ENCODE data around the gene RCAN1.

RCAN1 gene

GRCh38 chr21:34621434-34622350, 6.8 kb upstream of the RCAN1 start:
- H3K9ac ChIP-seq (ENCODE audit: low read depth, low read length) = no peak overlapping the region
- no peak overlapping the region for H3K27ac ChIP-seq (ENCODE audit: low read depth, low read length)
- no peaks in the 10 kb centered on the region for H3K36me3 ChIP-seq (ENCODE audit: control insufficient read depth, insufficient read depth, low read length)
- no peak overlapping the region for H3K4me3 ChIP-seq (ENCODE audit: low read depth, low read length)
- no peaks in the 10 kb centered on the region; the same call in 1 of the 2 replicates for H3K27me3 ChIP-seq (ENCODE audit: control insufficient read depth, insufficient read depth, low read length)
- H3K4me1 ChIP-seq (ENCODE audit: control insufficient read depth, insufficient read depth, low read length) = no peaks in the 10 kb centered on the region
- H3K9me3 ChIP-seq (ENCODE audit: control insufficient read depth, insufficient read depth, low read length) = no peaks in the 10 kb centered on the region

GRCh38 chr21:34619841-34620665, 5.1 kb upstream of the RCAN1 start:
- no peaks in the 10 kb centered on the region for H3K4me1 ChIP-seq (ENCODE audit: control insufficient read depth, insufficient read depth, low read length)
- no peak overlapping the region for H3K9ac ChIP-seq (ENCODE audit: low read depth, low read length)
- no peaks in the 10 kb centered on the region for H3K9me3 ChIP-seq (ENCODE audit: control insufficient read depth, insufficient read depth, low read length)
- peaks cover 5% of the 10 kb centered on the region; the same call in 1 of the 2 replicates for H3K27me3 ChIP-seq (ENCODE audit: control insufficient read depth, insufficient read depth, low read length)
- no peak overlapping the region for H3K27ac ChIP-seq (ENCODE audit: low read depth, low read length)
- no peaks in the 10 kb centered on the region for H3K36me3 ChIP-seq (ENCODE audit: control insufficient read depth, insufficient read depth, low read length)
- no peak overlapping the region for H3K4me3 ChIP-seq (ENCODE audit: low read depth, low read length)

- Histone ChIP-seq H3K27me3 (ENCODE audit: control insufficient read depth, insufficient read depth, low read length) (peaks cover 13% of the 10 kb centered on the region), H3K27ac (ENCODE audit: low read depth, low read length) (no peak overlapping the region), H3K36me3 (ENCODE audit: control insufficient read depth, insufficient read depth, low read length) (no peaks in the 10 kb centered on the region), H3K4me1 (ENCODE audit: control insufficient read depth, insufficient read depth, low read length) (no peaks in the 10 kb centered on the region), H3K9ac (ENCODE audit: low read depth, low read length) (no peak overlapping the region), H3K9me3 (ENCODE audit: control insufficient read depth, insufficient read depth, low read length) (no peaks in the 10 kb centered on the region), H3K4me3 (ENCODE audit: low read depth, low read length) (no peak overlapping the region)
These were observed 4.0 kb upstream of the RCAN1 start for GRCh38 chr21:34618941-34619340.

- Histone ChIP-seq H3K27me3 (ENCODE audit: control insufficient read depth, insufficient read depth, low read length) (peaks cover 24% of the 10 kb centered on the region), H3K27ac (ENCODE audit: low read depth, low read length) (no peak overlapping the region), H3K9me3 (ENCODE audit: control insufficient read depth, insufficient read depth, low read length) (no peaks in the 10 kb centered on the region), H3K9ac (ENCODE audit: low read depth, low read length) (no peak overlapping the region), H3K4me3 (ENCODE audit: low read depth, low read length) (no peak overlapping the region), H3K4me1 (ENCODE audit: control insufficient read depth, insufficient read depth, low read length) (no peaks in the 10 kb centered on the region), H3K36me3 (ENCODE audit: control insufficient read depth, insufficient read depth, low read length) (no peaks in the 10 kb centered on the region)
These were observed 2.9 kb upstream of the RCAN1 start for GRCh38 chr21:34617753-34618339.

GRCh38 chr21:34615487-34615814, 538 bp upstream of the RCAN1 start:
- no peak overlapping the region for H3K27ac ChIP-seq (ENCODE audit: low read depth, low read length)
- H3K4me1 ChIP-seq (ENCODE audit: control insufficient read depth, insufficient read depth, low read length) = no peaks in the 10 kb centered on the region
- H3K36me3 ChIP-seq (ENCODE audit: control insufficient read depth, insufficient read depth, low read length) = no peaks in the 10 kb centered on the region
- H3K4me3 ChIP-seq (ENCODE audit: low read depth, low read length) = peak overlapping the region; percentile 73
- H3K27me3 ChIP-seq (ENCODE audit: control insufficient read depth, insufficient read depth, low read length) = peaks cover 31% of the 10 kb centered on the region
- H3K9me3 ChIP-seq (ENCODE audit: control insufficient read depth, insufficient read depth, low read length) = no peaks in the 10 kb centered on the region
- no peak overlapping the region for H3K9ac ChIP-seq (ENCODE audit: low read depth, low read length)

GRCh38 chr21:34613679-34614627, 960 bp downstream of the RCAN1 start:
- peaks cover 31% of the 10 kb centered on the region for H3K27me3 ChIP-seq (ENCODE audit: control insufficient read depth, insufficient read depth, low read length)
- H3K9ac ChIP-seq (ENCODE audit: low read depth, low read length) = no peak overlapping the region
- H3K9me3 ChIP-seq (ENCODE audit: control insufficient read depth, insufficient read depth, low read length) = no peaks in the 10 kb centered on the region
- no peaks in the 10 kb centered on the region for H3K36me3 ChIP-seq (ENCODE audit: control insufficient read depth, insufficient read depth, low read length)
- no peaks in the 10 kb centered on the region for H3K4me1 ChIP-seq (ENCODE audit: control insufficient read depth, insufficient read depth, low read length)
- H3K27ac ChIP-seq (ENCODE audit: low read depth, low read length) = no peak overlapping the region
- peak overlapping the region; percentile 73 for H3K4me3 ChIP-seq (ENCODE audit: low read depth, low read length)

GRCh38 chr21:34612557-34612956, 2.4 kb downstream of the RCAN1 start:
- H3K36me3 ChIP-seq (ENCODE audit: control insufficient read depth, insufficient read depth, low read length) = no peaks in the 10 kb centered on the region
- H3K9ac ChIP-seq (ENCODE audit: low read depth, low read length) = no peak overlapping the region
- no peak overlapping the region for H3K4me3 ChIP-seq (ENCODE audit: low read depth, low read length)
- H3K27ac ChIP-seq (ENCODE audit: low read depth, low read length) = no peak overlapping the region
- H3K9me3 ChIP-seq (ENCODE audit: control insufficient read depth, insufficient read depth, low read length) = no peaks in the 10 kb centered on the region
- no peaks in the 10 kb centered on the region for H3K4me1 ChIP-seq (ENCODE audit: control insufficient read depth, insufficient read depth, low read length)
- H3K27me3 ChIP-seq (ENCODE audit: control insufficient read depth, insufficient read depth, low read length) = peaks cover 31% of the 10 kb centered on the region

GRCh38 chr21:34612056-34612455, 2.9 kb downstream of the RCAN1 start:
- H3K27ac ChIP-seq (ENCODE audit: low read depth, low read length) = no peak overlapping the region
- no peaks in the 10 kb centered on the region for H3K9me3 ChIP-seq (ENCODE audit: control insufficient read depth, insufficient read depth, low read length)
- no peak overlapping the region for H3K9ac ChIP-seq (ENCODE audit: low read depth, low read length)
- no peak overlapping the region for H3K4me3 ChIP-seq (ENCODE audit: low read depth, low read length)
- H3K36me3 ChIP-seq (ENCODE audit: control insufficient read depth, insufficient read depth, low read length) = no peaks in the 10 kb centered on the region
- H3K4me1 ChIP-seq (ENCODE audit: control insufficient read depth, insufficient read depth, low read length) = no peaks in the 10 kb centered on the region
- peaks cover 31% of the 10 kb centered on the region for H3K27me3 ChIP-seq (ENCODE audit: control insufficient read depth, insufficient read depth, low read length)

- no peak overlapping the region for H3K9ac ChIP-seq (ENCODE audit: low read depth, low read length)
- no peak overlapping the region for H3K27ac ChIP-seq (ENCODE audit: low read depth, low read length)
- no peaks in the 10 kb centered on the region for H3K4me1 ChIP-seq (ENCODE audit: control insufficient read depth, insufficient read depth, low read length)
- peaks cover 31% of the 10 kb centered on the region for H3K27me3 ChIP-seq (ENCODE audit: control insufficient read depth, insufficient read depth, low read length)
- no peaks in the 10 kb centered on the region for H3K9me3 ChIP-seq (ENCODE audit: control insufficient read depth, insufficient read depth, low read length)
- no peaks in the 10 kb centered on the region for H3K36me3 ChIP-seq (ENCODE audit: control insufficient read depth, insufficient read depth, low read length)
- no peak overlapping the region for H3K4me3 ChIP-seq (ENCODE audit: low read depth, low read length)
These were observed 3.4 kb downstream of the RCAN1 start for GRCh38 chr21:34611528-34611927.

- no peak overlapping the region for H3K27ac ChIP-seq (ENCODE audit: low read depth, low read length)
- H3K27me3 ChIP-seq (ENCODE audit: control insufficient read depth, insufficient read depth, low read length) = peaks cover 26% of the 10 kb centered on the region
- no peaks in the 10 kb centered on the region for H3K36me3 ChIP-seq (ENCODE audit: control insufficient read depth, insufficient read depth, low read length)
- H3K9ac ChIP-seq (ENCODE audit: low read depth, low read length) = no peak overlapping the region
- no peaks in the 10 kb centered on the region for H3K9me3 ChIP-seq (ENCODE audit: control insufficient read depth, insufficient read depth, low read length)
- no peak overlapping the region for H3K4me3 ChIP-seq (ENCODE audit: low read depth, low read length)
- no peaks in the 10 kb centered on the region for H3K4me1 ChIP-seq (ENCODE audit: control insufficient read depth, insufficient read depth, low read length)
These were observed 4.9 kb downstream of the RCAN1 start for GRCh38 chr21:34609933-34610549.

Data from HUES48 (cell line).